Neural cell (in vitro differentiated cells): ENCODE results near the gene COL28A1. TPM values are rescaled to one million over a fixed set of nuclear protein-coding genes. Genes with fewer than 3 reads are reported as not detected.

ENCODE experiments used
- H2AFZ ChIP-seq: fragments of 200-600, 300-800 bp; sonication (generic), shearing (Covaris generic); 2 replicates; pipeline ENCODE4 v1.6.0; 2014; ENCODE audit warnings: low read depth, mild to moderate bottlenecking, antibody characterized with exemption, low read length, moderate library complexity
- H3F3A ChIP-seq: fragments of 200-600 bp; shearing (Covaris generic); 2 replicates; pipeline ENCODE4 v1.6.1; 2016; ENCODE audit warnings: mild to moderate bottlenecking, moderate library complexity, mixed read lengths, antibody characterized with exemption, low read length; ENCODE audit not compliant: insufficient read depth, poor library complexity, severe bottlenecking
- H3K27ac ChIP-seq: fragments of 200-600, 300-800 bp; sonication (generic), shearing (Covaris generic); 2 replicates; pipeline ENCODE4 v1.5.1; 2014; ENCODE audit warnings: mild to moderate bottlenecking, low read length, moderate library complexity
- H3K27me3 ChIP-seq: fragments of 300-800, 200-600 bp; sonication (generic), shearing (Covaris generic); 2 replicates; pipeline ENCODE4 v1.6.0; 2014; ENCODE audit warnings: mild to moderate bottlenecking, low read depth, low read length, moderate library complexity; ENCODE audit not compliant: insufficient read depth
- H3K36me3 ChIP-seq: fragments of 300-800, 200-600 bp; sonication (generic), shearing (Covaris generic); 2 replicates; pipeline ENCODE4 v1.5.1; 2014; ENCODE audit warnings: mild to moderate bottlenecking, antibody characterized with exemption, low read length, moderate library complexity; ENCODE audit not compliant: insufficient read depth
- H3K4me2 ChIP-seq: fragments of 300-800, 200-600 bp; sonication (generic), shearing (Covaris generic); 2 replicates; pipeline ENCODE4 v1.6.0; 2014; ENCODE audit warnings: mild to moderate bottlenecking, low read length
- H3K4me3 ChIP-seq: fragments of 300-800, 200-600 bp; sonication (generic), shearing (Covaris generic); 2 replicates; pipeline ENCODE4 v1.5.1; 2014; ENCODE audit warnings: mild to moderate bottlenecking, low read length, moderate library complexity
- H3K79me2 ChIP-seq: fragments of 200-600 bp; shearing (Covaris generic); replicated peaks from 2 replicates; pipeline ENCODE4 v1.6.0; 2014; ENCODE audit warnings: mild to moderate bottlenecking, low read length, moderate library complexity; ENCODE audit not compliant: insufficient read depth
- H3K9ac ChIP-seq: fragments of 300-800, 200-600 bp; sonication (generic), shearing (Covaris generic); 2 replicates; pipeline ENCODE4 v1.6.1; 2016; ENCODE audit warnings: mild to moderate bottlenecking, low read length, mixed read lengths
- H3K9me2 ChIP-seq: fragments of 200-600 bp; shearing (Covaris generic); 2 replicates; pipeline ENCODE4 v1.6.1; 2016; ENCODE audit warnings: mild to moderate bottlenecking, low read length, mixed read lengths; ENCODE audit not compliant: insufficient read depth
- H3K9me3 ChIP-seq: fragments of 200-600, 300-800 bp; sonication (generic), shearing (Covaris generic); 2 replicates; pipeline ENCODE4 v1.6.1; 2016; ENCODE audit warnings: mild to moderate bottlenecking, mixed run types, low read length, moderate library complexity, mixed read lengths
- H4K20me1 ChIP-seq: fragments of 200-600 bp; shearing (Covaris generic); 2 replicates; pipeline ENCODE4 v1.6.1; 2016; ENCODE audit warnings: mild to moderate bottlenecking, mixed run types; ENCODE audit not compliant: insufficient read depth
- CTCF ChIP-seq: fragments of 450-650 bp; IDR thresholded peaks from 2 replicates; pipeline ENCODE4 v1.5.1; 2014; ENCODE audit warnings: antibody characterized with exemption, mild to moderate bottlenecking, moderate library complexity; ENCODE audit not compliant: poor library complexity, severe bottlenecking
- EP300 ChIP-seq: fragments of 450-650 bp; conservative IDR thresholded peaks from 2 replicates; pipeline ENCODE4 v1.6.1; 2014; ENCODE audit warnings: antibody characterized with exemption, mild to moderate bottlenecking, moderate library complexity; ENCODE audit not compliant: poor library complexity, severe bottlenecking
- EZH2 ChIP-seq: fragments of 200-600, 300-800 bp; shearing (Covaris generic), sonication (generic); IDR thresholded peaks from 2 replicates; pipeline ENCODE4 v1.6.1; 2014; ENCODE audit warnings: antibody characterized with exemption, low read length, borderline replicate concordance, mild to moderate bottlenecking; ENCODE audit not compliant: insufficient read depth, poor library complexity, severe bottlenecking
- MXI1 ChIP-seq: fragments of 450-650 bp; conservative IDR thresholded peaks from 2 replicates; pipeline ENCODE4 v1.6.1; 2014; ENCODE audit warnings: antibody characterized with exemption, mild to moderate bottlenecking; ENCODE audit not compliant: poor library complexity, severe bottlenecking
- POLR2AphosphoS5 ChIP-seq: IDR thresholded peaks from 2 replicates; pipeline ENCODE4 v1.6.1; 2012
- RAD21 ChIP-seq: fragments of 450-650 bp; conservative IDR thresholded peaks from 2 replicates; pipeline ENCODE4 v1.6.1; 2014; ENCODE audit warnings: antibody characterized with exemption, mild to moderate bottlenecking, moderate library complexity
- REST ChIP-seq: IDR thresholded peaks from 2 replicates; pipeline ENCODE4 v1.6.1; 2012; ENCODE audit warnings: borderline replicate concordance
- SMC3 ChIP-seq: fragments of 450-650 bp; conservative IDR thresholded peaks from 2 replicates; pipeline ENCODE4 v1.6.1; 2014; ENCODE audit warnings: antibody characterized with exemption, mild to moderate bottlenecking, moderate library complexity; ENCODE audit not compliant: poor library complexity
- TAF1 ChIP-seq: IDR thresholded peaks from 2 replicates; pipeline ENCODE4 v1.6.1; 2012; ENCODE audit warnings: low read depth
- polyA plus RNA-seq: library from polyadenylated mRNA; depleted of rRNA; stranded (reverse); fragments of >200 nt; gene quantifications from 2 replicates; pipeline ENCODE4 v1.2.3, GENCODE V29; 2014

COL28A1 gene
- polyA plus RNA-seq, 1 donor from 2014 or later, result 1.0 TPM

DNA sequence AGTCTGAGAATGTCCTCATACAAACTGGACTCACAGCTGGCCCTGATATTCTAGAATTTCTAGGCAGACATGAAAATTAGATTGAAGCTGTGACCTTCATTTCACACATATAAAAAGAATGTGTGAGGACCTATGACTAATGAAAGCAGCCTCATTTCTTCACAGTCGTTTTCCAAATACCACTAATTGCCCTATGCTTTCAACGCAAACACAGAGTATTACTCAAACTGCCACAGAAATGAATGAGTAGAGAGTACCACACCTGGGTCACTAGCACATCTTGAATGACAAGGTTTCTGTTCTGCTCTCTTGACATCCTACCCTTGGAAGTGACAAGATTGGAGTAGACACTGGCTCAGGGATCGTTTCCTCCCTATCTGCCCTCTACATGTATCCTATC is 211.0 kb downstream of the COL28A1 start:
- no peaks in the 10 kb centered on the region for H3K27me3 ChIP-seq
- no peaks in the 10 kb centered on the region for H3K79me2 ChIP-seq
- H3K9me3 ChIP-seq, result no peaks in the 10 kb centered on the region
- H3F3A ChIP-seq, result no peaks in the 10 kb centered on the region
- no peak overlapping the region for H2AFZ ChIP-seq
- H3K9ac ChIP-seq, result no peak overlapping the region
- H3K27ac ChIP-seq, result no peak overlapping the region
- TF ChIP-seq MXI1 (no peak), RAD21 (no peak), EP300 (no peak), CTCF (no peak), REST (no peak)
- no peaks in the 10 kb centered on the region for H3K36me3 ChIP-seq
- H4K20me1 ChIP-seq, result no peaks in the 10 kb centered on the region
- H3K4me3 ChIP-seq, result no peak overlapping the region
- H3K9me2 ChIP-seq, result no peaks in the 10 kb centered on the region
- H3K4me2 ChIP-seq, result no peak overlapping the region

DNA sequence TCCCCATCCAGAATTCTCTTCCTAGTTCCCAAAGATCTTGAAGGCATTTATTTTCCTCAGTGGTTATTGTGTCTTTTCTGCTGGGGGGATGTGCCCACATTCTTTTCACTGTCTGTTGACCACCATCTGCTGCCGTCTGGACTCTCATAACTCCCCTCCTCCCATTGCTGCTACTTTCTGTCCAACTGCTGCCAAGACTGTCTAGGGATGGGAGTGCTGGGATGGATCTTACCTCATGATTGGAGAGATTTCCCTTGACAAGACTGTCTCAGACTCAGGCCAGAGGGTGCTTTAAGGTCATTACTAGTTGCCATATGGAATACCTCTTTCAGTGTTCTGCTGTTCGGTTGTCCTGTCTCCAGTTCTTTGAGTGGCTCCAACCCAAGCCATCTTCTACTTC is 211.8 kb downstream of the COL28A1 start:
- H2AFZ ChIP-seq, result no peak overlapping the region
- TF ChIP-seq EZH2 (no peak), RAD21 (no peak), CTCF (no peak), TAF1 (no peak), SMC3 (no peak), MXI1 (no peak), EP300 (no peak), REST (no peak), POLR2AphosphoS5 (no peak)
- no peaks in the 10 kb centered on the region for H4K20me1 ChIP-seq
- H3F3A ChIP-seq, result no peaks in the 10 kb centered on the region
- no peaks in the 10 kb centered on the region for H3K9me2 ChIP-seq
- no peak overlapping the region for H3K9ac ChIP-seq
- H3K4me2 ChIP-seq, result no peak overlapping the region
- H3K9me3 ChIP-seq, result no peaks in the 10 kb centered on the region
- H3K27me3 ChIP-seq, result no peaks in the 10 kb centered on the region
- H3K27ac ChIP-seq, result no peak overlapping the region
- no peak overlapping the region for H3K4me3 ChIP-seq
- H3K36me3 ChIP-seq, result no peaks in the 10 kb centered on the region
- no peaks in the 10 kb centered on the region for H3K79me2 ChIP-seq
